Stimulated activated CD8-positive, alpha-beta memory T cell treated with anti-CD3 and anti-CD28 coated beads, Interleukin-2, amount 100 ng/mL, for 48 hours (primary cell): ENCODE results near the gene RBFOX2.

ENCODE experiments used
- DNase-seq, 2 donors: peaks; one replicate each; pipeline ENCODE4 v3.0.0-alpha.2; 2020; ENCODE audit warnings: low read depth in 2 of 2

Gene RBFOX2

GRCh38 chr22:35973388-35973787 is 55.2 kb downstream of the RBFOX2 start:
- no peak for DNase-seq

GRCh38 chr22:35972559-35972958 is 56.1 kb downstream of the RBFOX2 start:
- DNase-seq: no peak

- DNase-seq: no peak
These were observed 57.0 kb downstream of the RBFOX2 start for GRCh38 chr22:35971456-35972119.

GRCh38 chr22:35970616-35971455 is 57.8 kb downstream of the RBFOX2 start:
- DNase-seq: no peak

- DNase-seq: no peak
These were observed 61.6 kb downstream of the RBFOX2 start for GRCh38 chr22:35967046-35967397.

GRCh38 chr22:35966314-35967045 is 62.1 kb downstream of the RBFOX2 start:
- no peak for DNase-seq

GRCh38 chr22:35963237-35963810 is 65.3 kb downstream of the RBFOX2 start:
- no peak for DNase-seq

GRCh38 chr22:35961480-35962295 is 66.9 kb downstream of the RBFOX2 start:
- no peak for DNase-seq

- DNase-seq: no peak
These were observed 67.8 kb downstream of the RBFOX2 start for GRCh38 chr22:35960854-35961253.

- DNase-seq: no peak
These were observed 69.4 kb downstream of the RBFOX2 start for GRCh38 chr22:35959121-35959800.

- DNase-seq: no peak
These were observed 70.3 kb downstream of the RBFOX2 start for GRCh38 chr22:35958334-35958733.

GRCh38 chr22:35957589-35957988 is 71.0 kb downstream of the RBFOX2 start:
- DNase-seq: no peak

GRCh38 chr22:35956850-35957249 is 71.8 kb downstream of the RBFOX2 start:
- no peak for DNase-seq

GRCh38 chr22:35955546-35955945 is 73.1 kb downstream of the RBFOX2 start:
- DNase-seq: no peak

GRCh38 chr22:35952576-35952975 is 76.0 kb downstream of the RBFOX2 start:
- DNase-seq: no peak

- no peak for DNase-seq
These were observed 78.4 kb downstream of the RBFOX2 start for GRCh38 chr22:35950262-35950661.

- no peak for DNase-seq
These were observed 79.4 kb downstream of the RBFOX2 start for GRCh38 chr22:35949243-35949642.

GRCh38 chr22:35947794-35948425 is 80.7 kb downstream of the RBFOX2 start:
- DNase-seq: no peak

GRCh38 chr22:35944458-35944857 is 84.2 kb downstream of the RBFOX2 start:
- no peak for DNase-seq

GRCh38 chr22:35940166-35940565 is 88.5 kb downstream of the RBFOX2 start:
- no peak for DNase-seq
